AG20443 (cell line): ENCODE results near the gene ODC1.
"Not testable (repeated sequence)": the region's sequence is repeated elsewhere in the genome, so short reads cannot be mapped to it uniquely, and the experiment has no call there.

Experiments used
- DNase-seq: peaks from one replicate; pipeline ENCODE4 v3.0.0; 2012; ENCODE audit warnings: low spot score, mixed read lengths

ODC1 gene

GRCh38 chr2:10478298-10478625, 30.1 kb upstream of the ODC1 start:
- DNase-seq: no peak

GRCh38 chr2:10477443-10478297, 29.5 kb upstream of the ODC1 start:
- no peak for DNase-seq

- no peak for DNase-seq
Measured at GRCh38 chr2:10476723-10477442, 28.8 kb upstream of the ODC1 start.

- DNase-seq: no peak
Measured at GRCh38 chr2:10475811-10476660, 27.9 kb upstream of the ODC1 start.

- no peak for DNase-seq
Measured at GRCh38 chr2:10475221-10475722, 27.1 kb upstream of the ODC1 start.

GRCh38 chr2:10473121-10473756, 25.1 kb upstream of the ODC1 start:
- no peak for DNase-seq

GRCh38 chr2:10471955-10472354, 23.8 kb upstream of the ODC1 start:
- no peak for DNase-seq

GRCh38 chr2:10471046-10471571, 23.0 kb upstream of the ODC1 start:
- no peak for DNase-seq

GRCh38 chr2:10469955-10470608, 22.0 kb upstream of the ODC1 start:
- no peak for DNase-seq

GRCh38 chr2:10469301-10469700, 21.2 kb upstream of the ODC1 start:
- DNase-seq: no peak

GRCh38 chr2:10467401-10467800, 19.3 kb upstream of the ODC1 start:
- DNase-seq: no peak

GRCh38 chr2:10466801-10467200, 18.7 kb upstream of the ODC1 start:
- DNase-seq: no peak

- DNase-seq: no peak
Measured at GRCh38 chr2:10465910-10466309, 17.8 kb upstream of the ODC1 start.

- DNase-seq: no peak
Measured at GRCh38 chr2:10462178-10463083, 14.3 kb upstream of the ODC1 start.

GRCh38 chr2:10460366-10460796, 12.3 kb upstream of the ODC1 start:
- no peak for DNase-seq

GRCh38 chr2:10457846-10458598, 9.9 kb upstream of the ODC1 start:
- peak; percentile 60 for DNase-seq

GRCh38 chr2:10457195-10457594, 9.1 kb upstream of the ODC1 start:
- DNase-seq: not testable (repeated sequence)

GRCh38 chr2:10454505-10454904, 6.4 kb upstream of the ODC1 start:
- no peak for DNase-seq

GRCh38 chr2:10453905-10454298, 5.8 kb upstream of the ODC1 start:
- DNase-seq: no peak
